8988T (cell line): ENCODE data around the gene ST3GAL3.

Experiments
- DNase-seq: peaks from one replicate; pipeline ENCODE4 v3.0.0; 2011

The ST3GAL3 gene

DNA sequence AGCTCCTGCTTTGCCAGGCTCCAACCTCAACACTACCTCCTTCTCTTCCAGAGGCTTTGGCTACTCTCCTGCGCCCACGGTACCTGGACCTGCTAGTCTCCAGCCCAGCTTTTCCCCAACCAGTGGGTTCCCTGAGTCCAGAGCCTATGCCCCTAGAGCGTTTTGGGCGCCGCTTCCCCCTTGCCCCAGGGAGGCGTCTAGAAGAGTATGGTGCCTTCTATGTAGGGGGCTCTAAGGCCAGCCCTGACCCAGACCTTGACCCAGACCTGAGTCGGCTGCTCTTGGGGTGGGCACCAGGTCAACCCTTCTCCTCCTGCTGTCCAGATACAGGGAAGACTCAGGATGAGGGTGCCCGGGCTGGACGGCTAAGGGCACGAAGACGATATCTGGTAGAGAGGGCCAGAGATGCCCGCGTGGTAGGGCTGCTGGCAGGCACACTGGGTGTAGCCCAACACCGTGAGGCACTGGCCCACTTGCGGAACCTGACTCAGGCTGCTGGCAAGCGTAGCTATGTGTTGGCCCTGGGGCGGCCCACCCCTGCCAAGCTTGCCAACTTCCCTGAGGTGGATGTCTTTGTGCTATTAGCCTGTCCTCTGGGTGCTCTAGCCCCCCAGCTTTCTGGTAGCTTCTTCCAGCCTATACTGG lies 264.1 kb downstream of the ST3GAL3 start:
- no peak for DNase-seq

DNA sequence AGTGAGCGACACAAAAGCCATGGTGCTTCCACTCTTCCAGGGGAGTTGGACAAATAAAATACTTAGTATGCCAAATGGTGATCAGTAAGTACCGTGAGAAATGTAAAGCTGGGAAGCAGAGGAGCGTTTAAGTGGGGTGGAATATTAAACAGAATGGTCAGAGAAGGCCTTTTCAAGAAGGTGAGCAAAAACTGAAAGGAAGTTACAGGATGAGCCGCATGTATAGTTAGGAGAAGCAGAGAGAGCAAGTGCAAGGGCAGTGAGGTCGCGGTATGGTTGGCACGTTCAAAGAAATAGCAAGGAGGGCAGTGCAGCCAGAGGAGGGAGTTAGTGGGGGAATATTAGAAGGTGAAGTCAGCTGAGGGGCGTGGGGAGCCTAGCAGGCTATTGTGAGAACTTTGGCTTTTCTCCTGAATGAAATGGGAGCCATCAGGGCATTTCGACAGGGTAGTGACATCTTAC lies 266.7 kb downstream of the ST3GAL3 start:
- DNase-seq, result no peak

DNA sequence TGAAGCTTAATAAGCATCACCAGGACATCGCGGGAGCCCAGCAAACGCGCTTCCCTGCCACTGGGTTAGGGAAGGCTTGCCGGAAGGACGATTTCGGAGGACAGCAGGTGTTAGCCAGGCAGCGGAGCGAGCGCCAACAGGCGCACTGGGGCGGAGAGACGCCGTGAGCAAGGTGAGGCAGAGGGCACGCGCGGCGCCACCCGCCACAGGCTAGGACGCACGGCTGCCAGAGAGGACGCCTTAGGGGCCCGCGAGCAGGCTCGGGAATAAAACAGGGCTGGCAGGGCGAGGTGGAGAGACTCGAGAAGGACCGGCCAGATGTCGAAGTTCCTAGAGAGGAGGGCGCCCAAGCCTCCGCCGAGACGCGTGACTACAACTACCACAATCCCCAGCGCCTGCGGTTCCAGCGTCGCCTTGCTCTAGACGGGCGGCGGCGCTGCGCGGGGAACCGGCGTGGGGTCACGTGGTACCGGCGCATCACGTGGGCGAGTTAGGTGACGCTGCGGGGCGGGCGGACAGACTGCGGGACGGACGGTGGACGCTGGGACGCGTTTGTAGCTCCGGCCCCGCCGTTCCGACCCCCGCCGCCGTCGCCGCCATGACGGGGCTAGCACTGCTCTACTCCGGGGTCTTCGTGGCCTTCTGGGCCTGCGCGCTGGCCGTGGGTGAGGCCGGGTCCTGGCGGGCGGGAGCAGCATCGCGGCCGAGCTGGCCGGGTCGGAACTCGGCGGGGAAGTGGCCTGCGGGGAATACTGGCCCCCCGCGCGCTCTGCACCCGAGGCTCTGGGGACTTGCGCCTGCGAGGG lies 267.3 kb downstream of the ST3GAL3 start, which contains the start of gene ATP6V0B:
TSS of gene ATP6V0B (plus strand) at position 518 of the 806 bp plus-strand sequence. CDS start at position 599, 81 bp downstream.
- peak; percentile 96 for DNase-seq

DNA sequence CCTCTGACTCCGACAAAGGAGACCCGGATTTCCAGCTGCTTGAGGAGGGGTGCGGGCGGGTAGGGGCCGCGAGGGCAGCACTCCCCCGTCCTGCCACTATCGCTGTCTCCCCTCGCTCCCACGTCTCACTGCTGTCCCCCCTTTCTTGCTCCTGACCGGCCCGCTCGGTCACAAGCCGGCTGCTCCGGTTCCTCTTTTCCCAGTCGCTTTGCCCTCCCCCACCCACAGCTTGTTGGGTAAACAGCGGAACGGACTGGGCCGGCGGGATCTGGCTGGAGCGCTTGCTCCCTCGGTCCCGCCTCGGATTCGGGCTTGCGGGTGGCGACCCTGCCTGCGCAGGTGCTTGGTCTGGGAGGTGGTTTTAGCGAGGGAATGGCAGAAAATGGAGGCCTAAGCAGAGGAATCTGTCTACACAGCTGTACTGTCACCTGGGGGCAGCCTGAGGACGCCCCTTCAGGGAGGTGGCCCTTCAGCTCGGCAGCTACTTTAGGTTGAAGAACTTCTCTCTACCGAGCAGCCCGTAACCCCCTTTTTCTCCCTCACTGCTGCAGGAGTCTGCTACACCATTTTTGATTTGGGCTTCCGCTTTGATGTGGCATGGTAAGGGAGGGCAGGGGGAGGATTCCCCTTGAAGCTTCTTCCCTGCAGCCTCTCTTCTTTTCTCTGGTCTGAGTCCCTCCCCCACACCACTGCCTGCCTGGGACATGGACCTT lies 268.1 kb downstream of the ST3GAL3 start:
- no peak for DNase-seq

DNA sequence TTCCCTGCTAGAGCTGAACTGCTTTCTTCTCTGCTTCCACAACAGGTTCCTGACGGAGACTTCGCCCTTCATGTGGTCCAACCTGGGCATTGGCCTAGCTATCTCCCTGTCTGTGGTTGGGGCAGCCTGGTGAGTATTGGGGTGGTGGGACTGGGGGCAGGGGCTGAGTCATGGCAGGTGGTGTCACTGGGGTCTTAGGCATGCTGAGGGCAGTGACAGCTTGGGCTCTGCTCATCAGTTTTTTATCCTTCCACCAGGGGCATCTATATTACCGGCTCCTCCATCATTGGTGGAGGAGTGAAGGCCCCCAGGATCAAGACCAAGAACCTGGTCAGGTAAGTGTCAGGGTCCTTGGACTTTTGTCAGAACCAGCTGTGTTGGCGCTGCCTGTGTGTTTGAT lies 268.7 kb downstream of the ST3GAL3 start:
- DNase-seq, result no peak

DNA sequence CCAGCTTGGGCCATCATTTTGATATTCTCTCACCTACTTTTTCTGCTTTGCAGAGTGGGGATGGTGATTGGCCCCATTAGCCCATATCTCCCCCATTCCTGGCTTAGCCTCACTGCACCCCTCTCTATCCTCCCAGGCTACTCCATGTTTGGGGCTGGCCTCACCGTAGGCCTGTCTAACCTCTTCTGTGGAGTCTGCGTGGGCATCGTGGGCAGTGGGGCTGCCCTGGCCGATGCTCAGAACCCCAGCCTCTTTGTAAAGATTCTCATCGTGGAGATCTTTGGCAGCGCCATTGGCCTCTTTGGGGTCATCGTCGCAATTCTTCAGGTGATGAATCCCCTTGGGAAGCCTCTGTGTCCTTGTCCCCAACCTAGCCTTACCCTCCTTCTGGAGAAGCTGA lies 269.6 kb downstream of the ST3GAL3 start:
- no peak for DNase-seq

DNA sequence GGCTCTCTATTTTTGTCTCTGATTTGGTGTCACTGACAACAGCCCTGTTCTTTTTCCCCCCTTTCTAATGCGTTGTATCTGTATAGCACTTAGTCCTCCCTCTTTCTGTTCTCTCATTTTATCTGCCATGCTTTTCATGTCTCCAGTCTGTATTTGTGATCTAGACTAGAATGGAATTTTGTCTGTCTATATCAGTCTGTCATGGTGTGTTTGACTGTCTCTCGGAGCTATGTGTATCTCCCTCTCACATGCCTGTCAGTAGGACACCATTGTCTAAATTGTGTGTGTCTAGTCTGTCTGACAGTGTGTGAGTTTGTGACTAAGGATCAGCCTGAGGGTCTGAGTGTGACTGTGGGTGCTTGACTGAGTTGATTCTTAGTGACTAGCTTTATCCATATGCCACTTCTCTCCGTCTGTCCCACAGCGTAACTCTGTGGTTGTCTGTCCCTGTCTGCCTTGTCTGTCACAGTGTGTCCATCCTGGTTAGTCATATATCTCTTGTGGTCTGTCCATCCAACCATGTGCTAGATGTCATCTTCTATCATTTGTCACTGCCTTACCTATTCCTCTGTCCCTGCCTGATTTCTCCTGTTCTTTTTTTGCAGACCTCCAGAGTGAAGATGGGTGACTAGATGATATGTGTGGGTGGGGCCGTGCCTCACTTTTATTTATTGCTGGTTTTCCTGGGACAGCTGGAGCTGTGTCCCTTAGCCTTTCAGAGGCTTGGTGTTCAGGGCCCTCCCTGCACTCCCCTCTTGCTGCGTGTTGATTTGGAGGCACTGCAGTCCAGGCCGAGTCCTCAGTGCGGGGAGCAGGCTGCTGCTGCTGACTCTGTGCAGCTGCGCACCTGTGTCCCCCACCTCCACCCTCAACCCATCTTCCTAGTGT lies 270.3 kb downstream of the ST3GAL3 start:
- no peak for DNase-seq

DNA sequence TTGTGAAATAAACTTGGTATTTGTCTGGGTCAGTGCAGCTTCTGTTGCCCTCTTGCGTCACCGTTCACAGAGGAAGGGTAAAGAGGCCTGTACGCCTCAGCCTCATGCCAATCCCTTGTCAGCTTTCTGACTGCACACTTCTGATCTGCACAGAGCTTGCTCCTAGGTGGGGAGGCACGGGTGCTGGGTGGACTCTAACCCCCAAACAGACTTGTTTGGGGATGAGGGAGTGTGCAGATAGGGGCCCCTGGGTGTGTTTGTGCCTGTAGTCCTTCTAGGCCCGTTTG lies 270.9 kb downstream of the ST3GAL3 start:
- no peak for DNase-seq

DNA sequence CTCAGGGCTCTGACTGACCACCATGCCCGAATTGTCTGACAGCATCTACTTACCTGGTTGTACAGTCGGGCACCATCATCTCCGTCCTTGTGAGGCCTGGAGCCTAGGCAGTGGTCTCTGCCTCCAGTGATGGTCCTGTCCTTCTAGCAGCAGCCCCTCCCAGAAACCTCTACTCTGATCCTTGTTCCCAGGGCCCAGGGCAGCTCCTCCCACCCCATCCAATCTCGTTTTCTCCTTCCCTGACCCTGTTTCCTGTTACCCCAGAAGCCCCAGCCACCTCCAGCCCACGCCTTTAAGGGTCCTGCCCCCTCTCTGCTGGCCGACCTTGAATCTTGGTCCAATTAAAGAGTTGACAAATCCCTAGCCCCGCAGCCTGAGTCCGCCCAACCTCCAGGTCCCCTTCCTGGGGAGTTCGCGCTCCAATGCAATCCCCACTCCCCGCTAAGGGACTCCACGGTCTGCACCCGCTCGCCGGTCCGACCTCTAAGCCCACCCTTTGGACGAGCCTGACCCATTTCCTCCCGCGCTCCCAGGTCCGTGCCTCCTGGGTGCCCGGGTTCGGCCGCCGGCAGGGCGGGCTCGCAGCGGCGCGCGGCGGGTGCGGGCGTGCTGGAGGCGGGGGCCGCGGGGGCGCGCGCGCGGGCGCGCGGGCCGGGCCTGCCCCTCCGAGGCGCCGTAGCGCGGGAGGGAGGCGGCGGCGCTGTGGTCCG lies 271.4 kb downstream of the ST3GAL3 start, which contains the start of gene B4GALT2:
TSS of gene B4GALT2 (plus strand) at position 660 of the 710 bp plus-strand sequence. CDS start 1,951 bp downstream, outside the sequence.
- DNase-seq, result peak; percentile 93

DNA sequence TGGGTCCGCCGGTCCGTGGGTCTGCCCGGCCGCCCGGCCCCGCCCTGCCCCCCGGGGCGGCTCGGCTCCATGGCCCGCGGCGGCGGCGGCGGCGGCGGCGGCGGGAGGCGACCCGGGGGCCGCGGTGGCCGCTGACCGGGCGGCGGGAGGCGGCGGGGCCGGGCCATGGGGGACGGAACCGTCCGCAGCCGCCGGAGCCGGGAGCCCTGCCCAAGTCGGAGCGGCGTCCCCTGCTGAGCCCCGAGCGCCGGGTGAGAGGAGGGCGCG lies 271.9 kb downstream of the ST3GAL3 start:
- DNase-seq, result no peak

DNA sequence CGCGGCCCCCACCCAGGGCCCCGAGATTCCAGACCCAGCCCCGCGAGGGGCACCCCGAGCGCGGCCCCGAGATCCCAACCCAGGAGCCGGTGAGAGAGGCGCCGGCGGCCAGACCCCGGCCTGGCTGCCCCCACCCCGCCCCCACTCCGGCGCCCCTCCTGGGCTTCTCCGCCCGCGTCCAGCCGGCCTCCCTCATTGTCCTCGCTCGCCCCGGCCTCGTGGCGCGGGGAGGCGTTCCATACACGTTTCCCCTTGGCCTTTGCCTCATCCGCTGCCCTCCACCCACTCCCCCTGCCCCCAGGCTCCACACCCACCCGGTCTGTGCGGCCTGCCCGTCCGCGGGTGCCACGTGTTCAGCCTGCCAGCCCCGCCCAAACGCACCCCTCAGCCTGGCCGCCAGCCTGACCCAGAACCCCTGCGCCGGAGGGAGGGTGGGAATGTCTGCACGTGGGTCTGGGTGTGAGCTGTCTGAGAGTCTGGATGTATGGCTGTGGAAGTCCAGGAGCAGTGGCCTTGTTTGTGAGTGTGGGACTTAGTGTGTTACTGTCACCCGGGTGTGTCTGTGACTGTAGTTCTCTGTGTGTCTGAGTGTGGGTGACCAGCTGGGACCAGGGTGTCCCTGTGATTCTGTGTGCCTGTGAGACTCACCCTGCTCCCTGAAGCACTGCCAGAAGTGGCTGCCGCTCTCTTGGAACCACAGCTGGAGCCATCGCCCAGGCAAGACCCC lies 272.4 kb downstream of the ST3GAL3 start:
- peak; percentile 61 for DNase-seq

DNA sequence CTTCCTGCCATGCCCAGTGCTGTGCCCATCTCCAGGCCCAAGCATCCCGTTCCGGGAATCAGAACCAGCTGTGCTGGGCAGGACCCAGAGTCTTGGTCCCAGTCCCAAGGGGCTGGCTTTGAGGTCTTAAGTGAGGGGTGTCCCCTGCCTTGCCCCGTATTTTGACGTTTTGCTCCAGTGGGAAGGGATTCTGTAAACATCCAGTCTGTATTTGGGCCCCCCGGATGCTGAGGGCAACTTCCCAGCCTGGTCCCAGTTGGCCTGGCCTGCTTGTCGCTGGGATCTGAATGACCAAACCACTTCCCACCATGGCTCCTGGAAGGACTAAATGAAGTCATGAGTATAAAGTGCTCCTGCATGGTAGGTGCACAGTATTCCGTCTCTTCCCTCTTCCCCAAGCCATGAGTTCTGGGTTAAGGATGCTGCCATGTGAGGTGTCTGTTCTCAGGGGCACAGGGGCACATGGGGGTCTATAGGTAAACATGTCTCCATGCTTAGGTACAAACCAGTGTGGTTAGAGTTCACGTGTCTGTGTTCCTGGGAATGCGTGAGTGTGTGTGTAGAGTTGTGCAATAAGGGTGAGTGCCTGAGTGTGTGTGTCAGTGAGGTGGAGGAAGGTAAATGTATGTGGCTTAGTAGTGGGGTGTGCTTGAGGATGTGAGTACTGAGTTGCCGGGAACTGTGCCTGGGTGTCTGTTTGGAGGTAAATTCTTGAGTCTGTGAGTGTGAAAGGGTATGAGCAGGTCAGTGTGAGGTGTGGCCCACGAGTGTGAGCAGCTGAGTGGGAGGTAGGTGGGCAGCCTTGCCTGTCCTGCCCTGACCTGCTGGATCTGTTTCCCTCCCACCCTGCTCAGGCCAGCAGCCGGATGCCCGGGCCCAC lies 273.2 kb downstream of the ST3GAL3 start:
- DNase-seq, result no peak
